Natural killer cell (primary cell): ENCODE data around the gene CD83. TPM values are rescaled to one million over a fixed set of nuclear protein-coding genes. Genes with fewer than 3 reads are reported as not detected.

Experiments
- ATAC-seq, 3 donors: fragments of 150-1000 bp in 2 of 3; fragments of 200-7000 bp in 1 of 3; cut with Tn5 transposase; 1 replicate in 1 of 3; 2 replicates in 2 of 3; pipeline ENCODE4 v1.10.0; 2021; ENCODE audit warnings: mild to moderate bottlenecking in 2 of 3, moderate library complexity in 2 of 3
- DNase-seq, 2 donors: peaks; one replicate each; pipeline versions ENCODE4 v3.0.0 to v3.0.0-alpha.2; 2013 to 2021; ENCODE audit warnings: mixed read lengths in 1 of 2
- H3K27ac ChIP-seq: one replicate; pipeline ENCODE4 v1.5.1; 2013; ENCODE audit warnings: mild to moderate bottlenecking, low read length
- H3K27me3 ChIP-seq: one replicate; pipeline ENCODE4 v1.6.1; 2013; ENCODE audit warnings: low read length; ENCODE audit not compliant: control insufficient read depth, insufficient read depth
- H3K36me3 ChIP-seq: one replicate; pipeline ENCODE4 v1.6.1; 2013; ENCODE audit warnings: low read length; ENCODE audit not compliant: control insufficient read depth, insufficient read depth
- H3K4me1 ChIP-seq: one replicate; pipeline ENCODE4 v1.6.1; 2013; ENCODE audit warnings: low read length; ENCODE audit not compliant: control insufficient read depth, insufficient read depth
- H3K4me3 ChIP-seq: one replicate; pipeline ENCODE4 v1.5.1; 2013; ENCODE audit warnings: low read length
- H3K9me3 ChIP-seq: one replicate; pipeline ENCODE4 v1.6.1; 2013; ENCODE audit warnings: low read length; ENCODE audit not compliant: control insufficient read depth, insufficient read depth
- H3K27ac Mint-ChIP-seq, 2 donors: one replicate each; pipeline ENCODE4 v1.8.0; 2022; ENCODE audit warnings: mild to moderate bottlenecking in 2 of 2, mixed read lengths in 2 of 2, moderate library complexity in 1 of 2
- H3K27me3 Mint-ChIP-seq, 2 donors: one replicate each; pipeline ENCODE4 v1.8.0; 2022; ENCODE audit warnings: low read depth in 2 of 2, mixed read lengths in 2 of 2
- H3K36me3 Mint-ChIP-seq: one replicate; pipeline ENCODE4 v1.8.0; 2022; ENCODE audit warnings: mixed read lengths
- H3K4me1 Mint-ChIP-seq, 2 donors: one replicate each; pipeline ENCODE4 v1.8.0; 2022; ENCODE audit warnings: mixed read lengths in 2 of 2
- H3K4me3 Mint-ChIP-seq: one replicate; pipeline ENCODE4 v1.8.0; 2022; ENCODE audit warnings: mild to moderate bottlenecking, moderate library complexity, mixed read lengths
- H3K9me3 Mint-ChIP-seq, 2 donors: one replicate each; pipeline ENCODE4 v1.8.0; 2022; ENCODE audit warnings: mixed read lengths in 2 of 2
- WGBS: methylation state at CpG from one replicate; pipeline ENCODE4 v1.1.7; 2013; ENCODE audit warnings: missing lambda C conversion rate; ENCODE audit not compliant: insufficient coverage; 5-methylcytosine and 5-hydroxymethylcytosine counted together
- intact Hi-C: fragments of 100-400 bp; cut with micrococcal nuclease; formaldehyde crosslinking; loops from one replicate; pipeline ENCODE4 v1.14.2; 2022
- total RNA-seq, 4 donors: library from RNA; stranded (reverse); fragments of 120-200 nt in 1 of 4; gene quantifications; one replicate each; pipeline versions ENCODE4 v1.2.3 to v1.2.4, GENCODE V29; 2013 to 2022
- TF ChIP-seq, protein P1 (sequence below): fragments of 200-600 bp; IDR thresholded peaks from one replicate; pipeline ENCODE4 v1.8.0; 2022; ENCODE audit warnings: antibody characterized with exemption

The CD83 gene
- total RNA-seq, 3 donors from 2014 or later (not counting 1 experiment from before 2014, with no cell fraction given) = 54.8 to 110 (median 64.3) TPM

DNA sequence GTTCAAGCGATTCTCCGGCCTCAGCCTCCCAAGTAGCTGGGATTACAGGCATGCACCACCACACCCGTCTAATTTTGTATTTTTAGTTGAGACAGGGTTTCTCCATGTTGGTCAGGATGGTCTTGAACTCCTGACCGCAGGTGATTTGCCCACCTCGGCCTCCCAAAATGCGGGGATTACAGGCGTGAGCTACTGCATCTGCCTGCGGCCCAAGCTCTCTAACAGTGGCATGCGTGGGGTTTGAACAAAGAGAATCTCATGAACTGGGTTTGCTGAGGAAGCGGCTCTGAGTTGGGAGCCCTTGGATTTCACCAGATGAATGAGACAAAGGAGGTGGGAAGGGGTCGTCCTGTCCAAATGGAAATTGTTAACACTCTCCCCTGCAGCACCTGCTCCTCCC is 33.2 kb upstream of the CD83 start:
- Mint-ChIP-seq H3K27me3 (peaks cover 8 to 15% of the 10 kb centered on the region in 2 donors), H3K4me3 (no peak overlapping the region), H3K4me1 (no peaks in the 10 kb centered on the region), H3K27ac (no peak overlapping the region), H3K36me3 (no peaks in the 10 kb centered on the region), H3K9me3 (no peaks in the 10 kb centered on the region)
- intact Hi-C loops = no loop called here
- Histone ChIP-seq H3K4me1 (no peaks in the 10 kb centered on the region), H3K36me3 (no peaks in the 10 kb centered on the region), H3K4me3 (no peak overlapping the region), H3K27me3 (no peaks in the 10 kb centered on the region), H3K27ac (no peak overlapping the region), H3K9me3 (no peaks in the 10 kb centered on the region)
- ATAC-seq (no peak), DNase-seq (no peak)
- TF ChIP-seq, protein P1, sequence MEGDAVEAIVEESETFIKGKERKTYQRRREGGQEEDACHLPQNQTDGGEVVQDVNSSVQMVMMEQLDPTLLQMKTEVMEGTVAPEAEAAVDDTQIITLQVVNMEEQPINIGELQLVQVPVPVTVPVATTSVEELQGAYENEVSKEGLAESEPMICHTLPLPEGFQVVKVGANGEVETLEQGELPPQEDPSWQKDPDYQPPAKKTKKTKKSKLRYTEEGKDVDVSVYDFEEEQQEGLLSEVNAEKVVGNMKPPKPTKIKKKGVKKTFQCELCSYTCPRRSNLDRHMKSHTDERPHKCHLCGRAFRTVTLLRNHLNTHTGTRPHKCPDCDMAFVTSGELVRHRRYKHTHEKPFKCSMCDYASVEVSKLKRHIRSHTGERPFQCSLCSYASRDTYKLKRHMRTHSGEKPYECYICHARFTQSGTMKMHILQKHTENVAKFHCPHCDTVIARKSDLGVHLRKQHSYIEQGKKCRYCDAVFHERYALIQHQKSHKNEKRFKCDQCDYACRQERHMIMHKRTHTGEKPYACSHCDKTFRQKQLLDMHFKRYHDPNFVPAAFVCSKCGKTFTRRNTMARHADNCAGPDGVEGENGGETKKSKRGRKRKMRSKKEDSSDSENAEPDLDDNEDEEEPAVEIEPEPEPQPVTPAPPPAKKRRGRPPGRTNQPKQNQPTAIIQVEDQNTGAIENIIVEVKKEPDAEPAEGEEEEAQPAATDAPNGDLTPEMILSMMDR = no peak
- 95% methylated on average over 11 of the region's 11 CpGs for WGBS

DNA sequence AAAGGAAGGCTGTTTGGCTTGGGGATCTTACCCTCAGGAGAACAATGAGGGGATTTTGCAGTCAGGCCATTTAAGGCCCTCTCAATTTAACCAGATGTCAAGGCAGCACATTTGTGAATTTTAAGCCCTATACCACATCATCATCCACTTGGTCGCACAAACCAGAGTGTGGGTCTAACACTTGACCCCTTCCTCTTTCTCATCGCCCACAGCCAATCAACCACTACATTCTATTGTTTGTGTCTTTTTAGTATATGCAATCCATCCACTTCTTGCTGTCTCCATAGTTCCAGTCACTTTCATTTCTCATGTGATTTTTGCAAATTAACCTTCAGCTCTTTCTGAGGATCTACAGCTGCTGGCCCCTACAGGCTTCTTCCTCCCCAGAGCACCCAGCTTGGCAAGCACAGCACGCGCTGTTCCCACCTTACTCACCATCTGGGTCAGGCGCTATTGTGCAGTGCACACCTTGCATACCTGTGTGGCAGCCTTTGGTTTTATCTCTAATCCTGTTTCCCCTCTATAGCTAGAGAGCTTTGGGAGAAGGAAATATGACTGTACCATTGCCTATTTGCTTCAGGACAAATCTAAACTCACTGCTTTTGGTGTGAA is 32.3 kb upstream of the CD83 start:
- Histone ChIP-seq H3K9me3 (no peaks in the 10 kb centered on the region), H3K36me3 (no peaks in the 10 kb centered on the region), H3K4me3 (no peak overlapping the region), H3K27me3 (no peaks in the 10 kb centered on the region), H3K27ac (no peak overlapping the region), H3K4me1 (no peaks in the 10 kb centered on the region)
- Mint-ChIP-seq H3K4me3 (no peak overlapping the region), H3K36me3 (no peaks in the 10 kb centered on the region), H3K9me3 (no peaks in the 10 kb centered on the region), H3K27ac (no peak overlapping the region), H3K4me1 (no peaks in the 10 kb centered on the region), H3K27me3 (peaks cover 10 to 20% of the 10 kb centered on the region in 2 donors)
- ATAC-seq = no peak
- no peak for DNase-seq
- TF ChIP-seq, protein P1 = no peak
- WGBS = 81% methylated on average over 5 of the region's 5 CpGs
- intact Hi-C loops = no loop called here

DNA sequence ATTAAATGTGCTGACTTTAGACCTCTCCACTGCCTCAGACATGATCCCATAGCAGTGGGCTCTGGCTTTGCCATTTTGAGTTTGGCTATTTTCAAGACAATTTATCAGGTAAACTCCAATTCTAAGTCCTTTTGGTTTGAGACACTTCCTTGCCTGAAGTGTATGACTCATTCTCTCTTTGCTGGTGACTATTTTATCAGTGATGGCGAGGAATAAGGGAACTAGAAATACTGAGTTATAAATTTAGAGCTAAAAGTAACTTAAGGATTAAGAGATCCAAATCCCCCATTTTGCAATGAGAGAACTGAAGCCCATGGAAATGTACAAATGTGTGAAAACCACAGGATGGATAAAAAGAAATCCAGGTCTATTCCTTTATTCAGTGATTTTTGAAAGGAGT is 30.9 kb upstream of the CD83 start:
- Histone ChIP-seq H3K9me3 (no peaks in the 10 kb centered on the region), H3K36me3 (no peaks in the 10 kb centered on the region), H3K27ac (no peak overlapping the region), H3K27me3 (no peaks in the 10 kb centered on the region), H3K4me3 (no peak overlapping the region), H3K4me1 (no peaks in the 10 kb centered on the region)
- peaks cover 10 to 21% of the 10 kb centered on the region in 2 donors for H3K27me3 Mint-ChIP-seq
- DNase-seq (no peak), ATAC-seq (no peak)
- H3K4me3 Mint-ChIP-seq = no peak overlapping the region
- whole genome bisulfite sequencing = 67% methylated on average over 1 of the region's 1 CpG
- H3K27ac Mint-ChIP-seq = no peak overlapping the region
- no peaks in the 10 kb centered on the region for H3K9me3 Mint-ChIP-seq
- TF ChIP-seq, protein P1 = no peak
- H3K36me3 Mint-ChIP-seq = no peaks in the 10 kb centered on the region
- no peaks in the 10 kb centered on the region for H3K4me1 Mint-ChIP-seq
- intact Hi-C loops = no loop called here

DNA sequence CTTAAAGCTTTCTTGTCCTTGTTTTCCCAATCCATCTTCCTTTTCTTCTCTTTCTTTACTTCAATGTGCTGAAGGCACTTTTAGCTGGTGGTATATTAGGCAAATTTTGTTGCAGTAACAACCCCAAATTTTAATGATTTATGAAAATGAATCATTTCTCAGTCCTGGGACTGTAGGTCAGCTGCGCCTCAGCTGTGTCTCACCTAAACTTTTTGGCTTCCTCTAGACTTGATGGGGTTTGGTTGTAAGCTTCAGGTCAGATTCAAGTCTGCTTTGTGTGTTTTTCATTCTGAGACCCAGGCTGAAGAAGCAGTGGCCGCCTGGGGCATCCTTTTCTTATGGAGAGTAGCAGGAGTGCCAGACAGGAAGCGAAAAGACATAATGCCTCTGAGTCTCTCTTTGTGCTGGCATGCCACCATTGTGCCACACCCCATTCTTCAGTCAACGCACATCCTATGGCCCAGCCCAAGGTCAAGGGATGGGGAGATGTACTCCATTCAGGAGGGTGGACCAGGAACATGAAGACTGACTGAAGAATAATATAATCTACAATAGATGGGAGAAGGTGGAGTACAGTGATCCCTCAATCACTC is 28.9 kb upstream of the CD83 start:
- Mint-ChIP-seq H3K9me3 (no peaks in the 10 kb centered on the region), H3K4me1 (no peaks in the 10 kb centered on the region), H3K27ac (no peak overlapping the region), H3K27me3 (peaks cover 10 to 21% of the 10 kb centered on the region in 2 donors), H3K36me3 (no peaks in the 10 kb centered on the region), H3K4me3 (no peak overlapping the region)
- H3K9me3 ChIP-seq = no peaks in the 10 kb centered on the region
- TF ChIP-seq, protein P1 = no peak
- H3K36me3 ChIP-seq = no peaks in the 10 kb centered on the region
- H3K27me3 ChIP-seq = no peaks in the 10 kb centered on the region
- H3K4me1 ChIP-seq = peaks cover 5% of the 10 kb centered on the region
- no peak overlapping the region for H3K4me3 ChIP-seq
- WGBS = 73% methylated on average over 3 of the region's 4 CpGs
- DNase-seq (no peak), ATAC-seq (no peak)
- H3K27ac ChIP-seq = no peak overlapping the region
- intact Hi-C loops = no loop called here
